ENCODE data around the gene RXYLT1.

Gene RXYLT1

DNA sequence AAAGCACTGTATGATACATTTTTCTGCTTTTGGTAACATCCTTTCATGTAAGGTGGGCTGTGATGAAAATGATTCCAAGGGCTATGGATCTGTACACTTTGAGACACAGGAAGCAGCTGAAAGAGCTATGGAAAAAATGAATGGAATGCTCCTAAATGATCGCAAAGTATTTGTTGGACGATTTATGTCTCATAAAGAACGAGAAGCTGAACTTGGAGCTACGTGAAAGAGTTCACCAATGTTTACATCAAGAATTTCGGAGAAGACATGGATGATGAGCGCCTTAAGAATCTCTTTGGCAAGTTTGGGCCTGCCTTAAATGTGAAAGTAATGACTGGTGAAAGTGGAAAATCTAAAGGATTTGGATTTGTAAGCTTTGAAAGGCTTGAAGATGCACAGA is 42.6 kb downstream of the RXYLT1 start:
- no peak overlapping the region for H3K4me3 ChIP-seq (ENCODE audit: insufficient read depth, low read length, poor library complexity, severe bottlenecking)
- H3K36me3 ChIP-seq (ENCODE audit: low read length) = no peaks in the 10 kb centered on the region
- H4K20me1 ChIP-seq (ENCODE audit: low read depth, low read length) = no peaks in the 10 kb centered on the region
- H3K27ac ChIP-seq (ENCODE audit: low read depth, low read length) = no peak overlapping the region
- no peaks in the 10 kb centered on the region for H3K79me2 ChIP-seq (ENCODE audit: insufficient read depth, low read length)
- TF ChIP-seq, protein P1, sequence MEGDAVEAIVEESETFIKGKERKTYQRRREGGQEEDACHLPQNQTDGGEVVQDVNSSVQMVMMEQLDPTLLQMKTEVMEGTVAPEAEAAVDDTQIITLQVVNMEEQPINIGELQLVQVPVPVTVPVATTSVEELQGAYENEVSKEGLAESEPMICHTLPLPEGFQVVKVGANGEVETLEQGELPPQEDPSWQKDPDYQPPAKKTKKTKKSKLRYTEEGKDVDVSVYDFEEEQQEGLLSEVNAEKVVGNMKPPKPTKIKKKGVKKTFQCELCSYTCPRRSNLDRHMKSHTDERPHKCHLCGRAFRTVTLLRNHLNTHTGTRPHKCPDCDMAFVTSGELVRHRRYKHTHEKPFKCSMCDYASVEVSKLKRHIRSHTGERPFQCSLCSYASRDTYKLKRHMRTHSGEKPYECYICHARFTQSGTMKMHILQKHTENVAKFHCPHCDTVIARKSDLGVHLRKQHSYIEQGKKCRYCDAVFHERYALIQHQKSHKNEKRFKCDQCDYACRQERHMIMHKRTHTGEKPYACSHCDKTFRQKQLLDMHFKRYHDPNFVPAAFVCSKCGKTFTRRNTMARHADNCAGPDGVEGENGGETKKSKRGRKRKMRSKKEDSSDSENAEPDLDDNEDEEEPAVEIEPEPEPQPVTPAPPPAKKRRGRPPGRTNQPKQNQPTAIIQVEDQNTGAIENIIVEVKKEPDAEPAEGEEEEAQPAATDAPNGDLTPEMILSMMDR (IDR thresholded peaks at IDR 0.05; ENCODE audit: insufficient read depth, low read length, poor library complexity, severe bottlenecking) = no peak
- TF ChIP-seq EZH2phosphoT487 (conservative IDR thresholded peaks at IDR 0.05; ENCODE audit: low read length) = no peak
- H3K9me3 ChIP-seq (ENCODE audit: insufficient read depth, low read length) = no peaks in the 10 kb centered on the region
- no peaks in the 10 kb centered on the region for H3F3A ChIP-seq (ENCODE audit: insufficient read depth)
- no peak overlapping the region for H3K4me2 ChIP-seq (ENCODE audit: low read depth, low read length, poor library complexity, severe bottlenecking)
- H3K27me3 ChIP-seq (ENCODE audit: low read length) = no peaks in the 10 kb centered on the region
- no peak overlapping the region for H3K9ac ChIP-seq (ENCODE audit: low read length)
- no peaks in the 10 kb centered on the region for H3K9me2 ChIP-seq (replicated peaks; ENCODE audit: insufficient read depth, low read length)
- H2AFZ ChIP-seq (ENCODE audit: low read depth, low read length, severe bottlenecking) = no peak overlapping the region

DNA sequence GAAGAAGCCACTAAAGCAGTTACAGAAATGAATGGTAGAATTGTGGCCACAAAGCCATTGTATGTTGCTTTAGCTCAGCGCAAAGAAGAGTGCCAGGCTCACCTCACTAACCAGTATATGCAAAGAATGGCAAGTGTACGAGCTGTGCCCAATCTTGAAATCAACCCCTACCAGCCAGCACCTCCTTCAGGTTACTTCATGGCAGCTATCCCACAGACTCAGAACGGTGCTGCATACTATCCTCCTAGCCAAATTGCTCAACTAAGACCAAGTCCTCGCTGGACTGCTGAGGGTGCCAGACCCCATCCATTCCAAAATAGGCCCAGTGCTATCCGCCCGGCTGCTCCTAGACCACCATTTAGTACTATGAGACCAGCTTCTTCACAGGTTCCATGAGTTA is 43.3 kb downstream of the RXYLT1 start:
- H3K4me3 ChIP-seq (ENCODE audit: insufficient read depth, low read length, poor library complexity, severe bottlenecking) = no peak overlapping the region
- H4K20me1 ChIP-seq (ENCODE audit: low read depth, low read length) = no peaks in the 10 kb centered on the region
- H3K36me3 ChIP-seq (ENCODE audit: low read length) = no peaks in the 10 kb centered on the region
- no peak overlapping the region for H3K4me2 ChIP-seq (ENCODE audit: low read depth, low read length, poor library complexity, severe bottlenecking)
- H3K27ac ChIP-seq (ENCODE audit: low read depth, low read length) = no peak overlapping the region
- H2AFZ ChIP-seq (ENCODE audit: low read depth, low read length, severe bottlenecking) = no peak overlapping the region
- no peaks in the 10 kb centered on the region for H3F3A ChIP-seq (ENCODE audit: insufficient read depth)
- TF ChIP-seq, protein P1 (IDR thresholded peaks at IDR 0.05; ENCODE audit: insufficient read depth, low read length, poor library complexity, severe bottlenecking) = no peak
- TF ChIP-seq EZH2phosphoT487 (conservative IDR thresholded peaks at IDR 0.05; ENCODE audit: low read length) = no peak
- no peak overlapping the region for H3K9ac ChIP-seq (ENCODE audit: low read length)
- H3K9me3 ChIP-seq (ENCODE audit: insufficient read depth, low read length) = no peaks in the 10 kb centered on the region
- H3K27me3 ChIP-seq (ENCODE audit: low read length) = no peaks in the 10 kb centered on the region
- H3K9me2 ChIP-seq (replicated peaks; ENCODE audit: insufficient read depth, low read length) = no peaks in the 10 kb centered on the region
- H3K79me2 ChIP-seq (ENCODE audit: insufficient read depth, low read length) = no peaks in the 10 kb centered on the region

DNA sequence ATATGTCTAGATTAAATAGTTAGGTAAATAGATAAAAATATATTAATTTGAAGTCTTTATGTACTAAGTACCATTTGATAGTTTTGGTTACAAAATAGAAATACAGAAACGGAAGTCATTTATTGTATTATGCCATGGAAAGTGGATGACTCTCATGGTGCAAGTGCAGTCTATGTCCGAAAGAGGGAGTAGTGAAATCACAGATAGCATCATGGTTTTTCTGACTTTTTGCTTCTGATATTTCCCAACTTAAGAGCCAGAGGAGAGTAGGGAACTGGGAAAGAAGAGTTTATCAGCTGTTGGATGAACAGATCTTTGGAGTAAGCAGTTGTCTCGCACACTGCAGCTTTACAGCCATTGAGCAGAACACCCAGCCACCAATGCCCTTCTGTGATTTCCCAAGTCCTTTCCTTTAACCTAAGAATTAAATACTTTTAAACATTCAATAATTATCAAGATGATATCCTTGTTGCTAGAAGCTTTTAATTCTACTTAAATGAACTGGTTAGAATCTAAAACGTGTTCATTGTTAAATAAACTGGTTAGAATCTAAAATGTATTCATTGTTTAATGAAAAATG is 46.4 kb downstream of the RXYLT1 start:
- no peak overlapping the region for H2AFZ ChIP-seq (ENCODE audit: low read depth, low read length, severe bottlenecking)
- no peaks in the 10 kb centered on the region for H3K79me2 ChIP-seq (ENCODE audit: insufficient read depth, low read length)
- no peaks in the 10 kb centered on the region for H4K20me1 ChIP-seq (ENCODE audit: low read depth, low read length)
- no peaks in the 10 kb centered on the region for H3K27me3 ChIP-seq (ENCODE audit: low read length)
- no peak overlapping the region for H3K9ac ChIP-seq (ENCODE audit: low read length)
- no peaks in the 10 kb centered on the region for H3F3A ChIP-seq (ENCODE audit: insufficient read depth)
- H3K4me2 ChIP-seq (ENCODE audit: low read depth, low read length, poor library complexity, severe bottlenecking) = no peak overlapping the region
- no peaks in the 10 kb centered on the region for H3K9me2 ChIP-seq (replicated peaks; ENCODE audit: insufficient read depth, low read length)
- TF ChIP-seq, protein P1 (IDR thresholded peaks at IDR 0.05; ENCODE audit: insufficient read depth, low read length, poor library complexity, severe bottlenecking) = peak; percentile 77
- TF ChIP-seq EZH2phosphoT487 (conservative IDR thresholded peaks at IDR 0.05; ENCODE audit: low read length) = no peak
- H3K27ac ChIP-seq (ENCODE audit: low read depth, low read length) = no peak overlapping the region
- no peaks in the 10 kb centered on the region for H3K36me3 ChIP-seq (ENCODE audit: low read length)
- no peaks in the 10 kb centered on the region for H3K9me3 ChIP-seq (ENCODE audit: insufficient read depth, low read length)
- H3K4me3 ChIP-seq (ENCODE audit: insufficient read depth, low read length, poor library complexity, severe bottlenecking) = no peak overlapping the region
